HCT116 (cell line): ENCODE results near the gene EIF4G3. TPM values are rescaled to one million over a fixed set of nuclear protein-coding genes. Genes with fewer than 3 reads are reported as not detected.

ENCODE experiments used
- ATAC-seq: fragments of 200-7000 bp; cut with Tn5 transposase; 2 replicates; pipeline ENCODE4 v1.9.1; 2020; ENCODE audit warnings: mild to moderate bottlenecking, moderate library complexity
- BruUV-seq: library from RNA; stranded (reverse); fragments of 400-500 nt; replicated peaks from 2 replicates; lab custom pipeline; 2021; lab: Mats Ljungman, UMichigan
- CTCF ChIA-PET: fragments of 300-600 bp; sonication (Branson Sonifier 250); formaldehyde crosslinking; loops from one replicate; lab custom pipeline; 2021; ENCODE audit warnings: antibody characterized with exemption; lab: Charles Lee
- POLR2A ChIA-PET: fragments of 300-600, 350-600 bp; sonication (Branson Sonifier 250); formaldehyde crosslinking; loops from one replicate; lab custom pipeline; 2021; ENCODE audit warnings: antibody characterized with exemption; lab: Charles Lee
- RAD21 ChIA-PET, 2 experiments: fragments of 300-600 bp; sonication (Branson Sonifier 250); formaldehyde crosslinking; loops; one replicate each; lab custom pipeline; 2023; ENCODE audit warnings: low total read pairs in 2 of 2; ENCODE audit not compliant: uncharacterized antibody in 2 of 2, unreplicated experiment in 2 of 2, low non-redundant PET in 1 of 2; lab: Charles Lee
- DNase-seq: peaks from one replicate; pipeline ENCODE4 v3.0.0-alpha.2; 2010; ENCODE audit warnings: low read depth, low spot score
- H2AFZ ChIP-seq: fragments of 200-600 bp; shearing (Covaris generic), sonication (generic); 2 replicates; pipeline ENCODE4 v1.6.1; 2017; ENCODE audit warnings: low read depth, mixed run types, mixed read lengths, antibody characterized with exemption, low read length; ENCODE audit not compliant: poor library complexity, severe bottlenecking
- H3K27ac ChIP-seq: 2 replicates; pipeline ENCODE4 v1.5.1; 2012; ENCODE audit warnings: low read depth, low read length
- H3K27me3 ChIP-seq: fragments of 200-600 bp; sonication (generic); 2 replicates; pipeline ENCODE4 v1.6.1; 2016; ENCODE audit warnings: mixed run types, low read length, mixed read lengths; ENCODE audit not compliant: insufficient read depth
- H3K36me3 ChIP-seq, 2 experiments: fragments of 200-500 bp in 1 of 2; fragments of 200-600 bp in 1 of 2; sonication (Bioruptor generic) in 1 of 2; sonication (generic) in 1 of 2; 2 replicates each; pipeline versions ENCODE4 v1.5.1 to v1.6.1; 2014 to 2016; ENCODE audit warnings: low read length in 2 of 2, inconsistent platforms in 1 of 2, mixed read lengths in 1 of 2, mixed run types in 1 of 2; ENCODE audit not compliant: insufficient read depth in 2 of 2, control insufficient read depth in 1 of 2
- H3K4me1 ChIP-seq, 2 experiments: fragments of 200-600 bp in 1 of 2; sonication (generic) in 1 of 2; 2 replicates each; pipeline versions ENCODE4 v1.5.1 to v1.6.1; 2012 to 2017; ENCODE audit warnings: low read length in 2 of 2, inconsistent platforms in 1 of 2, mild to moderate bottlenecking in 1 of 2, mixed read lengths in 1 of 2, mixed run types in 1 of 2, moderate library complexity in 1 of 2; ENCODE audit not compliant: insufficient read depth in 2 of 2, control insufficient read depth in 1 of 2
- H3K4me2 ChIP-seq: fragments of 200-600 bp; sonication (generic); 2 replicates; pipeline ENCODE4 v1.6.1; 2017; ENCODE audit warnings: mixed run types, low read length, mixed read lengths
- H3K4me3 ChIP-seq, 2 experiments: fragments of 200-600 bp in 1 of 2; sonication (generic) in 1 of 2; replicated peaks in 1 of 2; 2 replicates each; pipeline ENCODE4 v1.5.1; 2011 to 2016; ENCODE audit warnings: low read length in 2 of 2, control low read depth in 1 of 2, low read depth in 1 of 2, mild to moderate bottlenecking in 1 of 2, mixed read lengths in 1 of 2, mixed run types in 1 of 2
- H3K79me2 ChIP-seq: fragments of 200-600 bp; sonication (generic); 2 replicates; pipeline ENCODE4 v1.6.1; 2017; ENCODE audit warnings: mild to moderate bottlenecking, mixed run types, low read length, moderate library complexity, mixed read lengths; ENCODE audit not compliant: insufficient read depth
- H3K9ac ChIP-seq: fragments of 200-600 bp; sonication (generic); 2 replicates; pipeline ENCODE4 v1.6.1; 2016; ENCODE audit warnings: low read length, mixed read lengths
- H3K9me2 ChIP-seq: fragments of 200-600 bp; sonication (generic), shearing (Covaris generic); 2 replicates; pipeline ENCODE4 v1.6.1; 2017; ENCODE audit warnings: mixed run types, mild to moderate bottlenecking, moderate library complexity; ENCODE audit not compliant: insufficient read depth
- H3K9me3 ChIP-seq, 2 experiments: fragments of 200-500 bp in 1 of 2; fragments of 200-600 bp in 1 of 2; sonication (Bioruptor generic) in 1 of 2; sonication (generic) in 1 of 2; 2 replicates each; pipeline ENCODE4 v1.6.1; 2014 to 2017; ENCODE audit warnings: low read length in 2 of 2, mixed read lengths in 2 of 2, inconsistent platforms in 1 of 2, low read depth in 1 of 2, mild to moderate bottlenecking in 1 of 2, mixed run types in 1 of 2, moderate library complexity in 1 of 2; ENCODE audit not compliant: control insufficient read depth in 1 of 2, insufficient read depth in 1 of 2
- H4K20me1 ChIP-seq: fragments of 200-600 bp; sonication (generic), shearing (Covaris generic); 2 replicates; pipeline ENCODE4 v1.6.1; 2017; ENCODE audit warnings: mixed run types, mild to moderate bottlenecking, moderate library complexity; ENCODE audit not compliant: insufficient read depth
- CBX3 ChIP-seq: IDR thresholded peaks from 2 replicates; pipeline ENCODE4 v1.6.1; 2012; ENCODE audit warnings: low read depth
- CEBPB ChIP-seq: IDR thresholded peaks from 2 replicates; pipeline ENCODE4 v1.6.1; 2012; ENCODE audit warnings: low read depth
- EGR1 ChIP-seq: IDR thresholded peaks from 2 replicates; pipeline ENCODE4 v1.6.1; 2012; ENCODE audit warnings: low read depth
- EZH2 ChIP-seq: fragments of 200-600 bp; sonication (generic); IDR thresholded peaks from 2 replicates; pipeline ENCODE4 v1.6.1; 2017; ENCODE audit warnings: antibody characterized with exemption, mixed run types
- EZH2phosphoT487 ChIP-seq: fragments of 200-600 bp; IDR thresholded peaks from 2 replicates; pipeline ENCODE4 v1.6.1; 2018; ENCODE audit warnings: antibody characterized with exemption, borderline replicate concordance
- FOSL1 ChIP-seq: IDR thresholded peaks from 2 replicates; pipeline ENCODE4 v1.6.1; 2012; ENCODE audit warnings: low read depth
- JUND ChIP-seq: IDR thresholded peaks from 2 replicates; pipeline ENCODE4 v1.6.1; 2012
- MAX ChIP-seq: IDR thresholded peaks from 2 replicates; pipeline ENCODE4 v1.6.1; 2012
- POLR2A ChIP-seq: IDR thresholded peaks from 2 replicates; pipeline ENCODE4 v1.7.0; 2011; ENCODE audit warnings: borderline replicate concordance; ENCODE audit not compliant: insufficient read depth, insufficient read length; ENCODE audit errors: extremely low read depth
- POLR2AphosphoS5 ChIP-seq: IDR thresholded peaks from 2 replicates; pipeline ENCODE4 v1.6.1; 2011; ENCODE audit warnings: mild to moderate bottlenecking, low read depth, low read length, moderate library complexity
- RAD21 ChIP-seq: IDR thresholded peaks from 2 replicates; pipeline ENCODE4 v1.6.1; 2012; ENCODE audit warnings: low read depth, mild to moderate bottlenecking
- SP1 ChIP-seq: IDR thresholded peaks from 2 replicates; pipeline ENCODE4 v1.6.1; 2012; ENCODE audit warnings: low read depth
- SRF ChIP-seq: IDR thresholded peaks from 2 replicates; pipeline ENCODE4 v1.6.1; 2012; ENCODE audit warnings: low read depth
- TCF7L2 ChIP-seq: IDR thresholded peaks from 2 replicates; pipeline ENCODE4 v1.7.0; 2011; ENCODE audit warnings: borderline replicate concordance, inconsistent platforms; ENCODE audit not compliant: insufficient read depth, insufficient read length; ENCODE audit errors: extremely low read depth
- YY1 ChIP-seq: IDR thresholded peaks from 2 replicates; pipeline ENCODE4 v1.6.1; 2011; ENCODE audit warnings: low read length, low read depth, moderate library complexity, mild to moderate bottlenecking; ENCODE audit not compliant: insufficient replicate concordance; ENCODE audit errors: extremely low read depth
- ZFX ChIP-seq: fragments of 450-650 bp; IDR thresholded peaks from 2 replicates; pipeline ENCODE4 v1.6.1; 2017
- intact Hi-C: fragments of 100-400 bp; cut with micrococcal nuclease; formaldehyde crosslinking; loops from 2 replicates; pipeline ENCODE4 v1.10.0; 2022
- total RNA-seq: library from RNA; stranded (reverse); gene quantifications from one replicate; pipeline ENCODE4 v1.2.1, GENCODE V29; 2021; ENCODE audit not compliant: unreplicated experiment
- TF ChIP-seq, protein P1 (sequence below): IDR thresholded peaks from 2 replicates; pipeline ENCODE4 v1.6.1; 2012
- TF ChIP-seq, protein P2 (sequence below): IDR thresholded peaks from 2 replicates; pipeline ENCODE4 v1.6.1; 2012; ENCODE audit warnings: low read depth
- TF ChIP-seq, protein P3 (sequence below): IDR thresholded peaks from 2 replicates; pipeline ENCODE4 v1.6.1; 2011; ENCODE audit warnings: mild to moderate bottlenecking, low read length, moderate library complexity; ENCODE audit not compliant: insufficient replicate concordance; ENCODE audit errors: extremely low read depth

EIF4G3 gene
- total RNA-seq, 1 experiment from 2014 or later: 40.1 TPM

DNA sequence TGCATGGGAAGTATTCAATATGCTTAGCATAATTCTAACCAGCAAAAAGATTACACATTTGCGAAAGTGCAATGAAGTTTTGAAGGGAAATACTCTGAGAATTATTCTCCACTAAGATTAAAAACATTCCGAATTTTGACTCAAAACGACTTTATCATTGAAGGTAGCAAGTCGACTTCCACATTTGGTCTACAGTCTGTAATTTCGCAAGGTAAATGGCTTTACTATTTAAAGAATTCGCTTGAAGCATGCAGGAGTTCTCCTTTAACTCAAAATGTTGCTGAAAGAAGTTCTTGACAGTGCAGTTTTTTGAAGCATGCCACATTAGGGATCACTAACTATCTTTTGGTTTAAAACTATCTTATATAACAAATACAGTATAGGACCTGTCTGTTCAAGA is 228.6 kb downstream of the EIF4G3 start (continued):
- no peak for TF ChIP-seq CEBPB
- TF ChIP-seq MAX: no peak
- no peak for TF ChIP-seq SP1
- TF ChIP-seq, all 23 proteins: peak for 0

DNA sequence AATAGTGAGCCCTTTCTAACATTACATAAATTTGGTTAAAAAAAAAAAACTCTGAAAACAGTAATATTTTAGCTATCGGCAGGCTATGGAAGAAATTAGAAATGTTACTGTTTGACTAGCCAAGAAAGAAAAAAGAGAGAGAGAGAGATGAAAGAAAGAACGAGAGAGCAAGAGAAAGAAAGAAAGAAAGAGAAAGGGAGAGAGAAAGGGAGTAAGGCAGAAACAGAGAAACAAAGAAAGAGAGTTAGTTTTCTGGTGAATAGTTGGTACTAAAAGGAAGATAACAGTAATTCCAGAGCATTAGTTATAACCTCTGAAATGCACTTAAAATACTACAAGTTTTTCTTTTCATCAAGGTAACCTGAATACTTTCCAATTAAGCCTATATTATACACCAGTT is 229.3 kb downstream of the EIF4G3 start:
- H3K36me3 ChIP-seq: 0 out of 4 replicates have a peak, but pooled peaks cover 0 to 5% of the 10 kb centered on the region in 2 experiments
- H3K27me3 ChIP-seq: no peaks in the 10 kb centered on the region
- no peaks in the 10 kb centered on the region for H4K20me1 ChIP-seq
- BruUV-seq: no TSS peak
- DNase-seq (no peak), ATAC-seq (no peak)
- ChIA-PET RAD21 (no interaction called here), POLR2A (no interaction called here), CTCF (no interaction called here)
- no peak overlapping the region for H2AFZ ChIP-seq
- no peaks in the 10 kb centered on the region for H3K9me2 ChIP-seq
- H3K9ac ChIP-seq: no peak overlapping the region
- no peaks in the 10 kb centered on the region for H3K4me1 ChIP-seq
- H3K4me3 ChIP-seq: no peak overlapping the region
- H3K9me3 ChIP-seq: no peaks in the 10 kb centered on the region
- H3K4me2 ChIP-seq: no peak overlapping the region
- no peaks in the 10 kb centered on the region for H3K79me2 ChIP-seq
- no peak overlapping the region for H3K27ac ChIP-seq
- TF ChIP-seq CEBPB (no peak), SP1 (no peak), SRF (no peak), POLR2AphosphoS5 (no peak), MAX (no peak), CBX3 (no peak), POLR2A (no peak), TCF7L2 (no peak), JUND (no peak), FOSL1 (no peak), ZFX (no peak), EGR1 (no peak), RAD21 (no peak), YY1 (no peak), EZH2phosphoT487 (no peak), EZH2 (no peak)
- TF ChIP-seq, protein P1, sequence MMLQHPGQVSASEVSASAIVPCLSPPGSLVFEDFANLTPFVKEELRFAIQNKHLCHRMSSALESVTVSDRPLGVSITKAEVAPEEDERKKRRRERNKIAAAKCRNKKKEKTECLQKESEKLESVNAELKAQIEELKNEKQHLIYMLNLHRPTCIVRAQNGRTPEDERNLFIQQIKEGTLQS: no peak
- TF ChIP-seq, protein P2, sequence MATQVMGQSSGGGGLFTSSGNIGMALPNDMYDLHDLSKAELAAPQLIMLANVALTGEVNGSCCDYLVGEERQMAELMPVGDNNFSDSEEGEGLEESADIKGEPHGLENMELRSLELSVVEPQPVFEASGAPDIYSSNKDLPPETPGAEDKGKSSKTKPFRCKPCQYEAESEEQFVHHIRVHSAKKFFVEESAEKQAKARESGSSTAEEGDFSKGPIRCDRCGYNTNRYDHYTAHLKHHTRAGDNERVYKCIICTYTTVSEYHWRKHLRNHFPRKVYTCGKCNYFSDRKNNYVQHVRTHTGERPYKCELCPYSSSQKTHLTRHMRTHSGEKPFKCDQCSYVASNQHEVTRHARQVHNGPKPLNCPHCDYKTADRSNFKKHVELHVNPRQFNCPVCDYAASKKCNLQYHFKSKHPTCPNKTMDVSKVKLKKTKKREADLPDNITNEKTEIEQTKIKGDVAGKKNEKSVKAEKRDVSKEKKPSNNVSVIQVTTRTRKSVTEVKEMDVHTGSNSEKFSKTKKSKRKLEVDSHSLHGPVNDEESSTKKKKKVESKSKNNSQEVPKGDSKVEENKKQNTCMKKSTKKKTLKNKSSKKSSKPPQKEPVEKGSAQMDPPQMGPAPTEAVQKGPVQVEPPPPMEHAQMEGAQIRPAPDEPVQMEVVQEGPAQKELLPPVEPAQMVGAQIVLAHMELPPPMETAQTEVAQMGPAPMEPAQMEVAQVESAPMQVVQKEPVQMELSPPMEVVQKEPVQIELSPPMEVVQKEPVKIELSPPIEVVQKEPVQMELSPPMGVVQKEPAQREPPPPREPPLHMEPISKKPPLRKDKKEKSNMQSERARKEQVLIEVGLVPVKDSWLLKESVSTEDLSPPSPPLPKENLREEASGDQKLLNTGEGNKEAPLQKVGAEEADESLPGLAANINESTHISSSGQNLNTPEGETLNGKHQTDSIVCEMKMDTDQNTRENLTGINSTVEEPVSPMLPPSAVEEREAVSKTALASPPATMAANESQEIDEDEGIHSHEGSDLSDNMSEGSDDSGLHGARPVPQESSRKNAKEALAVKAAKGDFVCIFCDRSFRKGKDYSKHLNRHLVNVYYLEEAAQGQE: no peak
- TF ChIP-seq, protein P3, sequence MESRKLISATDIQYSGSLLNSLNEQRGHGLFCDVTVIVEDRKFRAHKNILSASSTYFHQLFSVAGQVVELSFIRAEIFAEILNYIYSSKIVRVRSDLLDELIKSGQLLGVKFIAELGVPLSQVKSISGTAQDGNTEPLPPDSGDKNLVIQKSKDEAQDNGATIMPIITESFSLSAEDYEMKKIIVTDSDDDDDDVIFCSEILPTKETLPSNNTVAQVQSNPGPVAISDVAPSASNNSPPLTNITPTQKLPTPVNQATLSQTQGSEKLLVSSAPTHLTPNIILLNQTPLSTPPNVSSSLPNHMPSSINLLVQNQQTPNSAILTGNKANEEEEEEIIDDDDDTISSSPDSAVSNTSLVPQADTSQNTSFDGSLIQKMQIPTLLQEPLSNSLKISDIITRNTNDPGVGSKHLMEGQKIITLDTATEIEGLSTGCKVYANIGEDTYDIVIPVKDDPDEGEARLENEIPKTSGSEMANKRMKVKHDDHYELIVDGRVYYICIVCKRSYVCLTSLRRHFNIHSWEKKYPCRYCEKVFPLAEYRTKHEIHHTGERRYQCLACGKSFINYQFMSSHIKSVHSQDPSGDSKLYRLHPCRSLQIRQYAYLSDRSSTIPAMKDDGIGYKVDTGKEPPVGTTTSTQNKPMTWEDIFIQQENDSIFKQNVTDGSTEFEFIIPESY: no peak
- intact Hi-C loops: no loop called here
